GM21360 (cell line): ENCODE results near the gene KIF25.
"Not testable (repeated sequence)": the region's sequence is repeated elsewhere in the genome, so short reads cannot be mapped to it uniquely, and the experiment has no call there.

Source experiments
- ATAC-seq: cut with Tn5 transposase; IDR thresholded peaks from one replicate; pipeline ENCODE4 v1.9.1; 2021; ENCODE audit warnings: mild to moderate bottlenecking, moderate library complexity; ENCODE audit not compliant: unreplicated experiment

Gene KIF25

DNA sequence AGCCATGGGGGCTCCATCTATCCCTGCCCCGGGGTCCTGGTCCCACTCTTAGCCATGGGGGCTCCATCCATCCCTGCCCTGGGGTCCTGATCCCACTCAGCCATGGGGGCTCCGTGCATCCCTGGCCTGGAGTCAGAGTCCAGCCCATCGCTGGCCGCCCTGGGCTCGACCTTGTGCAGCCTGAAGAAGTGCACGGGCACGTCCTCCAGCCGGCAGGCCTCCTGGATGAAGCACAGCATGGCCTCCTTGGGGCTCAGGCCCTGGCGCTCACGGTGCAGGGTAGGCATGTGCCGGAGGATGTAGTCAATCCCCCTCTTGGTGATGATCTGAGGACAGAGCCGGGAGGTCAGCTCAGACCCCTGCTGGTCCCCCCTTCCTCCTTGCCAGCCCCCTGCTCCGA, 66.0 kb downstream of the KIF25 start:
- ATAC-seq, result no peak

DNA sequence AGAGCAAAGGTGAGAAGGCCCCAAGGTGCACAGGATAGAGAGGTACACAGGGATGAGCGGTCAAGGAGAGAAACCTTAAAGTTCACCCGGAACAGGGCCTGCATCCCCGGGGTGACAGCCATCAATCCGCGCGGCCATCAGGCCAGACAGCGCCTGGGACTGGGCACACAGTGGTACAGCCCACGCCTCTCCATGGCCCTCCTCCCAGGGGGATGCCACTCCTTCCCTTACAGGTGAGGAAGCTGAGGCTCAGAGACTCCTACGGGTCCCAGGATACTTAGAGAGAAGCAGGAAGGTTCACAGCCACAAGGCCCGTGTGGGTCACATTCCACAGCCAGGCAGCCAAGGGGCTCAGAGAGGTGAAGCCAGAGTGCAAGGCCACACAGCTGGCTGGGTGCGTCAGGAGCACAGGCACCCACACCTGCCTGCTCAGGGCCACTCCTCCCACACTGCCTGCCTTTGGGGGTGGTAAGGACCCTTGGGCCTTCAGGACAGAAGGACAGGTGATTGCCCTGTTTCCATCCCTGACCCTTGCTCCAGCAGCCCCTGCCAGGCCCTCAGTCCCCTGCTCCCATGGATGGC, 66.8 kb downstream of the KIF25 start:
- ATAC-seq, result no peak

DNA sequence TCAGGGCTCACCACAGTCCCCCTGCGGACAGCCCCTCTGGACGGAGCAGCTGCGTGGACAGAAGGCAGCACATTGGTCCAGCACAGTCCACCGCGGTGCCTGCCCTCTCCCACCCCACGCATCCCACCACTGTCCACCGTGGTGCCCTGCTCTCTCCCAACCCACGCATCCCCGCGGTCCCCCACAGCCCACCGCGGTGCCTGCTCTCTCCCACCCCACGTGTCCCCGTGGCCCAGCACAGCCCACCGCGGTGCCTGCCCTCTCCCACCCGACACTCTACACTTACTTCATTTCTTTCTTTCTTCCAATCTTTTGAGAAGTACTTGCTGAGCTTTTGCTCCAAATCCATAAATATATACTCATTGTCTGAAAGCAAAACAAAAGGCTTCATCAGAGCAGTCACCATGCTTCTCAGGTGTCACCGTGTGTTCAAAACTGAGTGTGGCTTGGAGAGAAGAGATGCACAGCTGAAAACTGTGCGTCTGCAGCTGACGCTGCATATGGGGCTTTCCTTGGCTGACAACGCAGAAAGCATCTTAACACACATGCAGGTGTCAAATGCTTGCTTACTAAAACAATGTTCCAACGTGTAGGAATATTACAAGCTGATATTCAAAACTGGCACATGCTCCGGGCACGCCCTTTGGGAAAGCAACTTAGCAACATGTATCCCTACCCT, 69.7 kb downstream of the KIF25 start:
- ATAC-seq, result no peak

DNA sequence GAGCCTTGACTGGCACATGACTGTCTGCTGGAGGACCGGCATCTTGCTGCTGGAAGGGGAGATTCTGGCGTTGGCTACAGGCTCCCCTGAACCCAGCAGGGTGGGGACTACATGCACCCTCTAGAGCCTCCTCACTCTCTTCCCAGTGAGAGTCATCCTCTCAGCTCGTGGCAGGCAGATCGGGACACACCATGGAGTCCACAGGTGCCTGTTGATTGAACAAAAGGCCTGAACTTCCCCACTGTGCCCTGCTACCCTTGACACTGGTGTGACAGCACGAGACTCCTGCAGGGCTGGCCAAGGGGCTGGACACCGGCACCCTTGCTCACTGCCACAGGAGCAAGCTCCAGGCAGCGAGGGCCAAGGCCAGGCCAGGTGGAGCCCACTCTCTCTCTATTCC, 73.3 kb downstream of the KIF25 start:
- ATAC-seq, result no peak

DNA sequence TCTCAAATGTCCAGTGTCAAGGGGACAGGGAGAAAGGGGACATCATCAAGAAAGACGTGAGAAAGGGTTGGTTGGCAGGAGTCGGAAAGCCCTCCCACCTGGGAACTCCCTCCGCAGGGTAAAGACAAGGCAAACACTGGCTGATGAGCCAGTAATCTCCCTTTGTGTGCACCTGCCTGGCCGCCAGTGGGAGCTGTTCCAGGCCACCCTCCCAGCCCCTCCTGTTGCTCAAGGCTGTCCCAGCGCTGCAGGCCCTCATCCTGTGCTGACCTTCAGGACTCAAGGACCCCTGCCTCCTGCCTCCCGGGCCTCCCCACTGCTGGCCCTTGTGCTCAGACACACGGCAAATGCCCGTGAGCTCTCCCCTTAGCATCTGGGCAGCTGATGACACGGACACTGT, 74.1 kb downstream of the KIF25 start:
- ATAC-seq, result no peak

DNA sequence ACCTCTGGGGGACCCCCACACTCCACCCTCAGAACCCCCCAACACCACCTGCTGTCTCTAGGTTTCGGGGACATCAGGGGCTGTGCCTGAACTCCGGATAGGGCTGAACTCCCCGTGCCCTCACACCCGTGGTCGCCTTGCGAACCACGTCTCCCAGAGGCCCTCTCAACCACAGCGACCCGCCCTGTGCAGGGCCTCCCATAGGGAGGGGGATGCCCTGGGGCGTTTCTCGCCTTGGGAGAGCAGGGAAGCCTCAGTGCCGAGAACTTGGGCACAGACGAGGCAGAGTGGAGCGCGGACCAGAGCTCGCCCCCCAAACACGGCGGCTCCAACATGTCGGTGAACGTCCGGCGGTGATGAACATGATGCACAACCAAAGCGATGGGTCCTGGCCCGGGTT, 74.8 kb downstream of the KIF25 start:
- ATAC-seq, result no peak

DNA sequence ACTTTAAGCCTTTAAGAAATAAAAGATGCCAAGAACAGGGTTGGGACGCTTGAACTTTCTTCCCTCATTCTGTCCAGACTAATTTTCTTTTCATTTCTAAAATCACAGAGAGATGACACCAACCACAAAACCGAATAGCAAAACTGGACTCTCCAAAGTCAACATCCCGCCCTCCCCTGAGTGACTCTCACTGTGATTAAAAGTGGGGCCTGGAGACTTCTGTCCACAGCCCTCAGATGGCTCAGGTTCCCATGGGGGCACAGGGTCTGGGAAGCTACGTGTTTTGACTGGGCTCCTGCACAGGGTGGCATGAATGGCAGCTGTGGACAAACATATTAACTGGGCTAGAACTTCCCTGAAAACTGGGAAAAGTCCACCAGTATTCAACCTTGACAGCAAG, 75.3 kb downstream of the KIF25 start:
- no peak for ATAC-seq

DNA sequence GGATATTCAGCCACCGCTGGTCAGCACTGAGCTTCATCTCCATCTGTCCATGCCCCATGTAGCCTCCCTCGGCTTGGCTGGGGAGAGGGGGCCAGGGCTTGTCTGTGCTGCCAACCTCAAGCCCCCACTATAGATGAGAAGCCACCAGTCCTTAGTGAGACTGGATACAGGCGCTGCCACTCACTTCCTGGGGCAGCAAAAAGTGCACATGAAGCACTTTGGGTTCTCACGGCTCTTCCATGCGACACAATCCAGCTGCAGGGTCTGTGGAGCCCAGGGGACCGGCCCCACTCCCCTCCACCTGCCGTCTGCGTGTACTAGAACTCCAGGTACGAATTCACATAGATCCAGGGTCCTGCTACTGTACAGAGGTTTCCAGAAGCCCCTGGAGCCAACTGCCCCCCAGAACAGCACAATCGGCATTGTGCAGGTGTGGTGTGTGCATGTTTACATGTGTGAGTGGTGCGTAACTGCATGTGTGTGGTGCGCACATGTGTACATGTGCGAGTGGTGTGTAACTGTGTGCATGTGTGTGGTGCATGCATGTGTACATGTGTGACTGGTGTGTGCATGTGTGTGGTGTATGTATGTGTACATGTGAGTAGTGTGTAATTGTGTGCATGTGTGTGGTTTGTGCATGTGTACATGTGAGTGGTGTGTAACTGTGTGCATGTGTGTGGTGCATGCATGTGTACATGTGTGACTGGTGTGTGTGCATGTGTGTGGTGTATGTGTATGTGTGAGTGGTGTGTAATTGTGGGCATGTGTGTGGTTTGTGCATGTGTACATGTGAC, 76.7 kb downstream of the KIF25 start:
- ATAC-seq, result no peak

DNA sequence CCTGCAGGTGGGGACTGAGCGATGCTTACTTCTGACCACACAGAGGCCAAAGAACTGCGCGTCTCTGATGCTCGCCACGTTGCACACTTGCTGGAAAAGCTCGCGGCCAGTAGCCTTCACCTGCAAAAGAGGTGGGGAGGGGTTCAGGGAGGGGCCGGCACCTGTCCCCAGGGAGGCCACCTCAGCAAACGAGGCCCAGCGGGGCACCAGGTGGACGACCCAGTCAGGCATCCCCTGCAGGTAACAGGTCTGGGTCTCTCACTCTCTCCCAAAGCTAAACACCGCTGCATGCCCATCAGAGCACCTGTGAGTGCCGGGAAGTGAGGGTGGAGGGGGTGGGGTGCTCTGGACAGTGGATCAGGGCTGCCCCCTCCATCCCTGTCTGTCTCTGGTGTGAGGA, 77.7 kb downstream of the KIF25 start:
- no peak for ATAC-seq

DNA sequence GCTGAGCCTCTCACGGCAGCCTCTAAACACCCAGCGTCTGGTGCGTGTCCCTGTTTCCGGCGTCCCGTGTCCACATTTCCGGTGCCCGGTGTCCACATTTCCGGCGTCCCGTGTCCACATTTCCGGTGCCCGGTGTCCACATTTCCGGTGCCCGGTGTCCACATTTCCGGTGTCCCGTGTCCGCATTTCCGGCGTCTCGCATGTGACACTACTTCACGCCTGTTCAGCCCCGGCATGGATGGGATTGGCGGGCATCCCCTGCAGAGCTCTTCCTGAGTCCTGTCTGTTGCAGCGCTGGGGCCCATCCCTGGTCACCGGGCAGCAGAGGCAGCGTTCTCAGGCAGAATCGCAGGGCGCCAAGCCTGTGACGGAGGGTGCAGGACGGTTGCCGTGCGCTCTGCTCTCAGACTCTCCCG, 78.3 kb downstream of the KIF25 start:
- no peak for ATAC-seq

DNA sequence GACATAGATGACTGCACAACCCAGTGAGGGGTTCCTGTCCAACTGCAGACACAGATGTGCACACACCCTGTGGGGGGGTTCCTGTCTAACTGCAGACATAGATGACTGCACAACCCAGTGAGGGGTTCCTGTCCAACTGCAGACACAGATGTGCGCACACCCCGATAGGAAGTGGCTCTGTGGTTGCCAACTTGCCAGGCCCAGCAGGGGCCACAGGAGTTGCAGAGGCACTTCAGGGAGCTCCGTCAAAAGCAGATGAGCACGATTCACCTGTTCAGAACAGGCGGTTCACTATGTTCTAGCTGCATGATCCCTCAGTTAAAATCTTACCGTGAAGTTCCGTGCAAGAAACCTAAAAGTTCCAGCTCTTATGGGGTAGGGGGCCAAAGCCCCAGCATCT, 79.9 kb downstream of the KIF25 start:
- ATAC-seq, result not testable (repeated sequence)

DNA sequence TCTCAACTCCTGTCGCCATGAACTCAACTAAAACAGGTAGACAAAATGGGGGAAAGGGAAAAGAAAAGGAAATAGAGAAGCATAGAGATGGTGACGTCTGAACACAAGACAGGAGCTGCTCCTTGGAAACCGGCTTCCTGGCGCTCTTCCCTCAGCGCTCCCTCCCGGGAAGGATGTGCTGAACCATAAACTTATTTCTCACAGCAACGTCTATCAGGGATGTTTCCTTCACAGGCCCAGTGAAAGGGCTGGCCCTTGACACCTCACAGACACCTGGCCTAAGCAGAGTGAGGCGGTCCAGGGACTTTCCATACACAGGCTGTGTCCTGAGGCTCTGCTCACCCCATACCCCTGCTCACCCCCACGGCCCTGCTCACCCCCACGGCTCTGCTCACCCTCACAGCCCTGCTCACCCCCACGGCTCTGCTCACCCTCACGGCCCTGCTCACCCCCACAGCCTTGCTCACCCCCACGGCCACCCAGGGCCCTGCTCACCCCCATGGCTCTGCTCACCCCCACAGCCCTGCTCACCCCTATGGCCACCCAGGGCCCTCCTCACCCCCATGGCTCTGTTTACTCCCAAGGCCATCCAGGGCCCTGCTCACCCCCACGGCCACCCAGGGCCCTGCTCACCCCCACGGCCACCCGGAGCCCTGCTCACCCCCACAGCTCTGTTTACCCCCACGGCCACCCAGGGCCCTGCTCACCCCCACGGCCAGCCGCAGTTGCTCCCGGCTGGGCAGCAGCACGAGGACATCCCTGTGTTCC, 80.9 kb downstream of the KIF25 start:
- no peak for ATAC-seq

DNA sequence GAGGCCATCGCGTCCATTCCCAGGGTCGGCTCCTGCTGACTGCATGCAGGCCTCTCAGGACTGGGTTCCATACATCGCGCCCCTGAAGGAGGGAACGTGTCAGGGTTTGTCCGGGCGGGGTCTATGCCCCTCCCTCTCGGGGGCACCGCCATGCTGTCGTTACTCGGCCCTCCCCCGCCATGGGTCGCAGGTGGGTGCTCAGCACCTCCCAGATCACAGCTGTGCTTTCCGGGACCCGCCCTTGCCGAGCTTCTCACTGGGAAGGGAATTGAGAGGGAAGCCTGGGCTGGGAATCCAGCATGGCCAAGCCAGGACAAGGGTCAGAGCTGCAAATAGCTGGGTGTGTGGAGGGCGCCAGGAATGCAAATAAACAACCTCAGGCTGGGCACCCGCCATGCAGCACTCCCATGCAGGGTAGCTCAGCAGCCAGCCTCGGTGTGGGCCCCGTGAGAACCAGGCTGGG, 81.5 kb downstream of the KIF25 start, which contains the start of gene FRMD1:
Gene FRMD1, minus strand, starts transcription at position 270 of the 463 bp plus-strand sequence. Its CDS starts 118 bp downstream, at position 152.
- no peak for ATAC-seq

DNA sequence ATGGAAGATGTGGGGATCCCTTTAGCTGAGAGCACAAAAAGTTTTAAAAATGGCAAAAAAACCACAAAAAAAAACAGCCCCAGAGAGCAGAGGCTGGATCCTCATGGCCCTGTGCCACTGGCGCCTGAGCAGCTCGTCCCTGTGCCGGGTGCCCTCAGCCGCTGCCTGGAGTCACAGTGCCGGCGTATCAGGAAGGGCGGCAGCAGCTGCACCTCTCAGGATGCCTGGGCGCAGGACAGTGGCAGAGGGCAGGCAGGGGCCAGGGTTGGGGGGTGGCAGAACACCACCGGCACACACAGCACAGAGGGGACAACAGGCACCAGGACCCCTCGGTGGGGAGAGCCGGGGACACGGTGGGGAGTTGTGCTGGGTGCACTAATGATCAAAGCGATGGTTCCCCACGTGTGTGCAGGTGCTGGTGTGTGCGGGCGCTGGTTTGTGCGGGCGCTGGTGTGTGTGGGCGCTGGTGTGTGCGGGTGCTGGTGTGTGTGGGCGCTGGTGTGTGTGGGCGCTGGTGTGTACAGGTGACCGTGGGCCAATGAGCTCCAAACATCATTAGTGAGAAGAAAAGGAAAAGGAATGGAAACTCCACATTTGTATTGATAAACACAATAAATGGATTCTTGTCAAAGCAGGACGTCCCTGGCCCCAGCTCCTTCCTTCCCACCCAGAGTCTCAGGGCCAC, 83.1 kb downstream of the KIF25 start:
- ATAC-seq, result no peak

DNA sequence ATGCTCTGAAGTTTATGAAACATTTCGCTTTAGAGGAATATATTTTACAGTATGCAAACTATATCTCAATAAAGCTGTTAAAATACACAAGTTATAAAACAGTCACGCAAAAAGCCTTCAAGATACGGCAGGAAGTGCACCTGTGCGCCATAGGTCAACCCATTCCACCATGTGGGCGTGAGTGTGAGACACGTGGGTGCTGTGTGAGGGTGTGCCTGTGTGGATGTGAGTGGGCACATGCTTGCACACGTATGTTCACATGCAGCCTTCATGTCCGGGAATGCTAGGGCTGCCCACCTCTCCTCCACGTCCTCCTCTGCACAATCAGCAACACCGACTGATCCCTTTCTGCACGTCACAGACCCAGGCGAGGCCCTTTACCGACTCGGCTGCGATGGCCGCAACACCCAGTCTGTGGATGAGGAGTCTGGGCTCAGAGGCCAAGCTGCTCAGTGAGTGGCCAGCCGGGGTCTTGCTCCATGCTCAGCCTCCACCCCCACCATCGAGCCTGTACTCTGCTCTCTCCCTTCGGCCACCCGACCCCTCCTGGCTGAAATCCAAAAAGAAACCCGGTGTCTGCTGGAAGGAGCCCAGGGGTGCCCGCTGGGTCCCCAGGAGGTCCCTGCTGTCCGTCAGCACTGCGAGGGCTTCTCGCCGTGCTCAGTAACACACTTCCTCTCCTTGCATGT, 84.5 kb downstream of the KIF25 start:
- ATAC-seq, result no peak

DNA sequence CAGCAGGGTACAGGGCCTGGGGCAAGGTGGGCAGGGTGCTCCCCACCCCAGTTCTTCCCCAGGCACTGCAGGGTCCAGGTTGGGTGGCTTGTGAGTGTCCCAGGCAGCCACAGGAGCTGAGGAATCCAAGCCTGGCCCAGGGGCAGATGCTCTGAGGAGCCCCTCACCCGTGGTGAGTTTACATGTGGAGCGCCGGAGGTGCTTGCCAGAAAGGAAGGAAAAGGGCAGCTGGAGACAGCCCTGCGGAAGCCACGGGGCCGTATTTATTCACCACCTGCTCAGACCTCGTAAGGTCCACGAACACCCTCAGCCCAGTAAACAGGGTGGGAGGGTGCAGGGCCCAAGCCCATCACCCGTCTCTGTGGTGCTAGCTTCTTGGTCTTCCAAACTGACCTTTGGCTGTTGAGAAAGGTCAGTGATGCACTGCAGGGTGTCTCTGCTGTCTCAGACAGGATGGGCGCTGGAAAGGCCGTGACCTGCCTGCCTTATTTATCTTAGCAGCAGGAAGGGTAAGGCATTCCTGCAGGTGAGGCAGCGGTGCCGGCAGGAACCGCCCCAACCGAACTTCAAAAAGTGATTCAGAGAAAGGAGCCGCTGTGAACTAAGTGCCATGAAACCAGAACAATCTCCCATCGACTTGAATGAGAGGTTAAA, 85.5 kb downstream of the KIF25 start:
- ATAC-seq, result no peak

DNA sequence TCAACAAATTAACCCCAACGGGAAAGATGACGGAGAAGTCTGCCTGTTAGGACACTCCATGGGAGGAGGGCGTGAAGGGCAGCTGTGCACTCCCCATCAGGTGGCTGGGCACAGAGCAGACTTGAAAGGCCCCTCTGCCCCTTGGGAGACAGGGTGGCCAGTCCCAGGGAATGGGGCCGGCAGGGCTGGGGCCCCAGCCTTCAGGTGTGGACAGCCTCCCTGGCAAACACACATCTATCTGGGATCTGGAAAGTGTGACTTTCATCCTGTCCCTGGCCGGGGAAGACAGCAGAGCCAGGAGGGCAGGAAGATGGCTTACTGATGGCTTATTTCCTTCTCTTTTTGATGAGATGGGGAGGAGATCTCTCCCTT, 86.0 kb downstream of the KIF25 start:
- ATAC-seq, result no peak

DNA sequence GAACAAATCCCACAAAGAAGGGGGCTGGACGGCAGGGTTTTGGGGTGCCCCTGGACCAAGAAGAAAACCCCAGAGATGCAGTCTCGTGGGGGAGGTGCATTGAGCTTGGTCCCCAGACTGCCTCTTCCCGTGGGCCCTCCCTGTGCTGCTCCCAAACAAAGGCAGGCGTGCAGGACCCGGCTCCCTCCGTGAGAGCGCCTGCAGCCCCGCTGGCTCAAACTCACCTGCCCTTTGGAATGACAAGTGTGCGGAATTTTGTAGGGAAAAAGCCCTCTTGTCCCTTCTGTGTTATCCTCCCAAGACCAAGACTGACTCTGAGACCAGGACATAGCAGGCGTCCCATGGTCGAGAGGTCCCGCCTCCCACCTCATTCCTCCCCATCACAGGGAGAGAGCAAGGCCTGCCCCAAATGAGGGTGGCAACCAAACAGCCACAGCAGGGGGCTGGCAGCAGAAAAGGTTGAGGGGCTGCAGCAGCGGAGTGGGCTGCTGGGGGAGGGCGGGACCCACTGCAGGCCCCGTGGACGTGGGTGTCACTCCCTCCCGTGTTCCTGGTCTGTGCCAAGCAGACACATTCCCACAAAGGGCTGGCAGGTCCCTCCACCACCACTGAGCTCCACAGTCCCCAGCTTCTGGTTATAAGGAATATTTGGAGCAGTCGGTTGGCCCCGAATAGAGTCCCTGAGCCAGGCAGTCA, 87.1 kb downstream of the KIF25 start:
- no peak for ATAC-seq

DNA sequence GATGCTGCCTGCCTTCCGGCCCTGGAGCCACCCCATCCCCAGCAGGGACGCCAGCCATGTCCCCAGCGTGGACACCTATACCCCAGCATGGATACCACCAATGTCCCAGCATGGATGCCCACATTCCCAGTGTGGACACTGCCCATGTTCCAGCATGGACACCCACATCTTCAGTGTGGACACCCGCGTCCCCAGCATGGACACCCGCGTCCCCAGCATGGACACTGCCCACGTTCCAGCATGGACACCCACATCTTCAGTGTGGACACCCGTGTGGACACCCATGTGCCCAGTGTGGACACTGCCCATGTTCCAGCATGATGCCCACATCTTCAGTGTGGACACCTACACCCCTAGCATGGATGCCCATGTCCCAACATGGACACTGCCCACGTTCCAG, 88.6 kb downstream of the KIF25 start:
- ATAC-seq, result no peak
